Activated T-cell treated with anti-CD3 and anti-CD28 coated beads for 1 hour (primary cell): ENCODE data around the gene PLLP.

Source experiments
- DNase-seq: peaks from one replicate; pipeline ENCODE4 v3.0.0-alpha.2; 2020; ENCODE audit warnings: low read depth

PLLP gene

DNA sequence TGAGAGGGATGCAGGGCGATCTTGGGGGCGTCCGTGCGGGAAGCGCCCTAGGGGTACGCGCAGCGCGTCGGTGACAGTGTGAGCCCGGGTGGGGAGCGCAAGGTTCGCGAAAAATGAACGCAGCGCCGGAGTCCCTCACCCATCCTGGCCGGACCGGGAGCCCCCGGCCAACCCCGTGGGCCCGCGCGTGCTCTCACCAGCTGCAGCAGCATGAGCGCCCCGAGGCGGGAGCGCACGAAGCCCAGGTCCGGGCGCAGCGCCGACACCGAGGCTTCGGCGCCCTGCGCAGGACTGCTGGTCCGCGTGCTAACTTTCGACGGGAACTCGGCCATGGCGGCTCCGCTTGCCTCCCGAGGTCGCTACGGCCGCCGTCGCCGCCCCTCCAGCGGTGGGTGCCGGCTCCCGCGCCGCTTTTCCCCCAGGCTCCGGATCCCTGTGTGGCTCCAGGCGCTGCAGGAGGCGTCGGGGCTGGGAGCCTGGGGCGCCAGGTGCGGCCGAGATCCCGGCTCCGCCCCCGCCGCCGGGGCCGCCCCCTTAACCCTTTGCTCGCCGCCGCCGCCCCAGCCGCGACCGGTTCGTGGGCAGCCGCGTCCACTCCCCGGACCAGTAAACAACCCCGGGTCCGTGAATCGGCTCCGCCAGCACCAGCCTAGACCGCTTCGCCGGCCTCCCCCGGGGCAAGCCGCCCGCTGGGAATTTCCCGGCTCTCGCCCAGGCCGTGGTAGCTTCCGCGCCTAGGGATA lies at the start of gene PLLP:
Gene PLLP, minus strand, starts transcription at position 464 of the 743 bp plus-strand sequence. Its CDS starts 132 bp downstream, at position 332.
- peak; percentile 19 for DNase-seq

DNA sequence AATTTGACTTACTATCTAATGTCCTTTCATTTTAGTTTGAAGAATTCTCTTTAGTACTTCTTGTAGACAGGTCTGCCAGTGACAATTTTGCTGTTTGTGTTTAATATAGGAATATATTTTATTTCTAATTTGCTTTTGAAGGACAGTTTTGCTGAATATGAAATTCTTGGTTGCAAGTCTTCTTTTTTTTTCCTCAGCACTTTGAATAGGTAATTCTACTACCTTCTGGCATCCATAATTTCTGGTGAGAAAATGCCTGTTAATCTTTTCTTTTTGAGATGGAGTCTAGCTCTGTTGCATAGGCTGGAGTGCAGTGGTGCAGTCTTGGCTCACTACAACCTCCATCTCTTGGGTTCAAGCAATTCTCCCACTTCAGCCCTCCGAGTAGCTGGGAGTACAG lies 48.9 kb upstream of the PLLP start:
- DNase-seq, result no peak

DNA sequence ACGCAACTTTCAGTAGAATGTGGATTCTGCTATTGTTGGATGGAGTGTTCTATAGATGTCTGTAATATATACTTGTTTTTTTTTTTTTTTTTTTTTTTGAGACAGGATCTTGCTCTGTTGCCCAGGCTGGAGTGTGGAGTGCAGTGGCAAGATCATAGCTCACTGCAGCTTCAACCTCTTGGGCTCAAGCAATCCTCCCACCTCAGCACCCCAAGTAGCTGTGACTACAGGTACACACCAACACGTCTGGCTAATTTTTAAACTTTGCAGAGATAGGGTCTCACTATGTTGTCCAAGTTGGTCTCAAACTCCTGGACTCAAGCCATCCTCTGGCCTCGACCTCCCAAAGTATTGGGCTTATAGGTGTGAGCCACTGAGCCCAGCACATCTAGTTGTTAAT lies 46.9 kb upstream of the PLLP start:
- no peak for DNase-seq

DNA sequence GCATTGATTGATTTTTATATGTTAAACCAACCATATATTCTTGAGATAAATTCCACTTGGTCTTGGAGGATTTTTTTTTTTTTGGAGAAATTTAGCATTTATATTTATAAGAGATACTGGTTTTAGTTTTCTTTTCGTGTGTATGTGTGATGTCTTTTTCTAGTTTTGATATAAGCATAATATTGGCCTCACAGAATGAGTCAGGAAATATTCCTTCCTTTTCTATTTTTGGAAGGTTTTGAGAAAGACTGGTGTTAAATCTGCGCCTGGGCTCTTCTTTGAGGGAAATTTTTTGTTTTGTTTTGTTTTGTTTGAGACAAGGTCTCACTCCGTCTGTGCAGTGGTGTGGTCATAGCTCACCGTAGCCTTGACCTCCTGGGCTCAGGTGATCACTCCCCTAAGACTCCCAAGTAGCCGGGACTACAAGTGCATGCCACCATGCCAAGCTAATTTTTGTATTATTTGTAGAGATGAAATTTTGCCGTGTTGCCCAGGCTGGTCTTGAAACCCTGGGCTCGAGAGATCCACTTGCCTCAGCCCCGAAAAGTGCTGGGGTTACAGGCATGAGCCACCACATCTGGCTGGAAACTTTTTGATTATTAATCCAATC lies 45.4 kb upstream of the PLLP start:
- DNase-seq, result no peak

DNA sequence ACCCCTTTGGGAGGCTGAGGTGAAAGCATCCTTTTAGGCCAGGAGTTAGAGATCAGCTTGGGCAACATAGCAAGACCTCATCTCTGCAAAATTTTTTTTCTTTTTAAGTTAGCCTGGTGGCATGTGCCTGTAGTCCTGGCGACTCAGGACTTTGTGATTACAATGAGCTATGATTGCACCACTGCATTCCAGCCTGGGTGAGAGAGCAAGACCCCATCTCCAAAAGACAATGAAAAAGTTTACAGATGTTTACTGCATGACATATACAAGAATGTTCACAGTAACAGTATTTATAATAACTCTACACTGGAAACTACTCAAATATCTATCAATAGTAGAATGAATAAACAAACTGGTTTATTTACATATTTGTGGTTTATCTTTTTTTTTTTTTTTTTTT lies 41.0 kb upstream of the PLLP start:
- no peak for DNase-seq

GRCh38 chr16:57324749-57325148 lies 40.3 kb upstream of the PLLP start:
- no peak for DNase-seq

GRCh38 chr16:57319646-57320045 lies 35.2 kb upstream of the PLLP start:
- DNase-seq, result no peak

- no peak for DNase-seq
Observed at GRCh38 chr16:57318240-57318970, 33.9 kb upstream of the PLLP start.

DNA sequence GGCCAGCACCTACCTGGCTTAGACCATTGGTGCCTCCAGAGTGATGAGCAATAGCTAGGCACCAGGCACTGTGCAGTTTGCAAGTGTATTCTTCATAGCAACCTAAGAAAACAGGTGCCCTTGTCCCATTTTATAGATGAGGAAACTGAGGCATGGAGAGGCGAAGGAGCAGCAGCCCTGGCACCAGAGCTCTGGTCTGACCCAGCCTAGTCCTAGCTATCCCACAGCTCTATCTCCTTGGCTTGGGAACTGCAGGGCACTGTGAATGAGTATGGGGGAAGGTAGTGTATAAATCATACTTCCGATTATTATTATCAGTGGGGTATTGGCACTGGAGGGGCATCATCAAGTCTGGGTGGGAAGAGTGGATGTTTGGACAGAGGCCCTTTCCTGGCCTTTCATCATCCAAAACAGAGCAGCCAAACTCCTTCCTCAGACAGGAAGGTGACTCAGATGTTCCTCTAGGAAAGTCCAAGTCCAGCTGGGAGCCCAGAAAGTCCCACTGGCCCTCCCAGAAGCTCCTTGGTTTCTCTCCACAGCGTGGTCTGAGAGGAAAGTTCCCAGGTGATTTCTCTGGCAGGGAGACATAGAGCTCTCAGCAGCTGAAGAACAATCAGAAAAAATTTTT lies 32.0 kb upstream of the PLLP start:
- no peak for DNase-seq

GRCh38 chr16:57315416-57315815 lies 30.9 kb upstream of the PLLP start:
- no peak for DNase-seq

DNA sequence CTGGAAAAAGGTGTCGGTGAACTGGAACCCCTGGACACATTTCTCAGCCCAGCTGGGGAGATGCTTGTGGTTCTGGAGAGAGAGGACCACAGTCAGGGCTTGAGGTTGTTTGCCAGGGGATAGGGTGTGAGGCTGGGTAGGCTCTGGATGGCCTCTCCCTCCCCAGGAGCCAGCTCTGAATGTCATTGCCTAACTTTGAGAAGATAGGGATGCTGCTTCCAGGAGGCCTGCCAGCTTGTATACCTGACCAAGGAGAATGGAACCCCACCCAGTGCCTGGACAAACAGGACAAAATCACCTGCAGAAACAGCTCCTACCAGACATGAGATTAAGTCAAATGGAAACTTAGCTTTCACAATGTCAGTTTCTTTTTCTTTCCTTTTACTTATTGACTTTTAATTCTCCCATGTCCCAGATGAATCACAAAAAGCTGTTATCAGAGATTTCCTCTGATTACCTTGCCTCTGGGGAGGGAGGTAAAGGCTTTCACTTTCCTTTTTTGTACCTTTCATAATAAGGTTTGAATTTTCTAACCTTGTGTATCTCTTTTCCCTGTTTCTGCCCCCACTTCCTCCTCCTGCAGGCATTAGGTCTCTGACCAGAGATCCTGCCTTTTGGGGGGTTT lies 29.8 kb upstream of the PLLP start:
- no peak for DNase-seq

DNA sequence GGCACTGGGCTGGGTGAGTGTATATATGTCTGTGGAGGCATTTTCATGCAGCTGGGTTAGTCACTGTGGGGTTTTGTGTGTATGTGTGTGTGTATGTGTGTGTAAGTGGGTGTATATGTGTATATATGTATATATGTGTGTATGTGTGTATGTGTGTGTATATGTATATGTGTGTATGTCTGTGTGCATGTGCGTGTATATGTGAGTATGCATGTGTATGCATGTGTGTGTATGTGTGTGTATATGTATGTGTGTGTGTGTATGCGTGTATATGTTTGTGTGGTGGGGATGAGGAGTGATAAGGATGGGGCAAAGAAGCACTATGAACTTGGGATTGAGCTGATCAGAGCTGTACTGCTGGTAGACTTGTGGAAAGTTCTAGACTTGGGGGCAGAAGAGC lies 29.0 kb upstream of the PLLP start:
- no peak for DNase-seq

GRCh38 chr16:57310801-57311200 lies 26.3 kb upstream of the PLLP start:
- DNase-seq, result no peak

- no peak for DNase-seq
Observed at GRCh38 chr16:57308041-57308440, 23.6 kb upstream of the PLLP start.

- no peak for DNase-seq
Observed at GRCh38 chr16:57307365-57307764, 22.9 kb upstream of the PLLP start.

DNA sequence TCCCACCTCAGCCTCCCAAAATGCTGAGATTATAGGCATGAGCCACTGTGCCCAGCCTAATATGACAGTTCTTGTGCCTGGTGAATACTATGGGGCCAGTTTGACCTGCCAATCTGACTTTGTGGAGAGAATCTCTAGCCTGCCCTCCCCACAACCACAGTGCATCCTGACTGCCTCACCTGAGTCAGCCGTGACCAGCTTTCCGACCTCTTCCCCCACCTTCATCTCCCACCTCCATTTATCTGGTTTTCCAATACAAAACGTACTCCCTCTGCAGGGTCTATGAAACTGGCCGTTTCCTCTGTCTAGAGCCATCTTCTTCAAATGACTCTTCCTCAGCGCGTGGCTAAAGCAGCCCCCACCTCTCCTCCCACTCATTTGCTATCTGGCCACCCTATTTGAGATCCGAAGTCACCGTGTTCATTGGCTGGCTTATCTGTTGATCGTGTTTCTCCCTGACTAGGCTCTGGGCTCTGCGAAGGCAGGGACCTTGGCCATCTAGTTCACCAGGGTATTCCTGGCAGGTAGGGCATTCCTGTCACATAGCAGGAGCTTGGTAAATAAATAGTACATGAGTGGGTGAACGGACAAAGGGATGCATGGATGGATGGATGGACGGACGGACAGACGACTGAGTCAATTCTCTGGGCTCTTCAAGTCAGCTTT lies 22.3 kb upstream of the PLLP start:
- DNase-seq, result no peak

- no peak for DNase-seq
Observed at GRCh38 chr16:57305159-57305811, 20.8 kb upstream of the PLLP start.

DNA sequence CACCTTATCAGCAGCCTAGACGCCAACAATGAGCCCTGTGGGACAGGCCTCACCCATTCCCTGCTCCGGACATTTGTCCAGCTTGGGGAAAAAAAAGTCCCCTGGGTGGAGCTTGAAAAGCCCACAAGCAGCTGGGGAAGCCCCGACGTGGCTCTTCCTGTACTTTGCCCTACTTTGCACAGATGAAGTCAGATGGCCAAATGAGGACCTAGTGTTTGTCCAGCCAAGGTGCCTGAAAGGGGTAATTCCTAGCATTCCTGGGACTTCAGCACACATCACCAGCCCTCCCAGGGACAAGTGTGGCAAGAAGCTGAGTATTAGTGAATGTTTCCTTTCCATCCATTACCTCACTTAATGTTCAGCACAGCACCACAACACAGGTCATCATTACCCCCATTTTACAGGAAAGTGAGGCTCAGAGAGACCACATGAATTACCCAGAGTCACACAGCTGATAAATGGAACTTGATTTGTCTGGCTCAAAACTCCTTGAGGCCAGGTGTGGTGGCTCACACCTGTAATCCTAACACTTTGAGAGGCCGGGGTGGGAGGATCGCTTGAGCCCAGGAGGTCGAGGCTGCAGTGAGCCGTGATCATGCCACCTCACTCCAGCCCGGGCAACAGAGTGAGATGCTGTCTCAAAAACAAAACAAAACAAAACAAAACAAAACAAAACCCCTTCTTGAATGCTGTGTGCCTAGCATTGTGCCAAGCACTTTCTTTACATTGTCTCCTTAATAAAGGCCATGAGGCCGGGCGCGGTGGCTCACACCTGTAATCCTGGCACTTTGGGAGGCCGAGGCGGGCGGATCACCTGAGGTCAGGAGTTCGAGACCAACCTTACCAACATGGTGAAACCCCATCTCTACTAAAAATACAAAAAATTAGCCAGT lies 19.9 kb upstream of the PLLP start:
- no peak for DNase-seq

- DNase-seq, result no peak
Observed at GRCh38 chr16:57303910-57304168, 19.4 kb upstream of the PLLP start.
